Heart left ventricle (tissue), 16 donors: Measurements from ENCODE around the gene SMIM44. TPM values are rescaled to one million over a fixed set of nuclear protein-coding genes. Genes with fewer than 3 reads are reported as not detected.

Experiments
- ATAC-seq, 4 donors: fragments of 200-7000 bp; cut with Tn5 transposase; one replicate each; pipeline ENCODE4 v1.9.1; 2020 to 2022; ENCODE audit warnings: moderate library complexity in 4 of 4, mild to moderate bottlenecking in 3 of 4, moderate number of reproducible peaks in 1 of 4
- DNase-seq, 5 donors: peaks; one replicate each; pipeline ENCODE4 v3.0.0-alpha.2; 2020
- H3K27ac ChIP-seq, 12 donors: fragments of 200-600 bp; sonication (generic) in 4 of 12; one replicate each; pipeline versions ENCODE4 v1.5.0 to v1.8.0; 2016 to 2022; ENCODE audit warnings: mild to moderate bottlenecking in 2 of 12
- H3K27me3 ChIP-seq, 9 donors: fragments of 200-600 bp; sonication (generic) in 2 of 9; one replicate each; pipeline versions ENCODE4 v1.5.1 to v1.8.0; 2016 to 2022; ENCODE audit warnings: mild to moderate bottlenecking in 3 of 9
- H3K36me3 ChIP-seq, 9 donors: fragments of 200-600 bp; sonication (generic) in 2 of 9; one replicate each; pipeline versions ENCODE4 v1.5.0 to v1.8.0; 2018 to 2022; ENCODE audit warnings: mild to moderate bottlenecking in 2 of 9
- H3K4me1 ChIP-seq, 12 donors: fragments of 200-600 bp; sonication (generic) in 4 of 12; one replicate each; pipeline versions ENCODE4 v1.5.0 to v1.8.0; 2016 to 2022; ENCODE audit warnings: mild to moderate bottlenecking in 3 of 12
- H3K4me3 ChIP-seq, 12 donors: fragments of 200-600 bp; sonication (generic) in 4 of 12; one replicate each; pipeline versions ENCODE4 v1.5.0 to v1.8.0; 2017 to 2022; ENCODE audit warnings: mild to moderate bottlenecking in 9 of 12, moderate library complexity in 4 of 12
- H3K9me3 ChIP-seq, 12 donors: fragments of 200-600 bp; sonication (generic) in 4 of 12; one replicate each; pipeline versions ENCODE4 v1.5.0 to v1.8.0; 2016 to 2022; ENCODE audit warnings: mild to moderate bottlenecking in 1 of 12
- CTCF ChIP-seq, 12 donors: fragments of 200-600 bp; sonication (generic) in 4 of 12; IDR thresholded peaks; one replicate each; pipeline versions ENCODE4 v1.5.0 to v1.8.0; 2018 to 2022; ENCODE audit warnings: antibody characterized with exemption in 12 of 12, mild to moderate bottlenecking in 5 of 12
- POLR2A ChIP-seq, 2 donors: fragments of 450-650 bp; IDR thresholded peaks; one replicate each; pipeline ENCODE4 v1.6.1; 2017; ENCODE audit warnings: antibody characterized with exemption in 2 of 2, mild to moderate bottlenecking in 2 of 2, moderate library complexity in 2 of 2
- WGBS, 4 donors: extraction: QIAGEN DNeasy Blood & Tissue Kit in 2 of 4; methylation state at CpG; one replicate each; pipeline versions ENCODE4 v1.1.5 to v1.1.7; 2013 to 2018; 5-methylcytosine and 5-hydroxymethylcytosine counted together
- intact Hi-C, 10 donors: fragments of 100-400 bp; cut with DNase I; formaldehyde crosslinking; loops; one replicate each; pipeline versions ENCODE4 v1.11.1 to v1.14.2; 2022
- polyA plus RNA-seq, 2 donors: library from polyadenylated mRNA; stranded (reverse); fragments of 200-250 nt; gene quantifications; one replicate each; pipeline ENCODE4 v1.2.3, GENCODE V29; 2013
- total RNA-seq, 9 donors: library from RNA; depleted of rRNA in 2 of 9; stranded (reverse); fragments of >200 nt in 2 of 9; fragmentation: NEBNext Ultra II Directional in 3 of 9; extraction: Animal tissue kit (Norgen Biotek cat#: 25700) in 3 of 9; gene quantifications; one replicate each; pipeline versions ENCODE4 v1.1.0 to v1.2.4, GENCODE V29; 2016 to 2023
- donor health status: ischemic (EF 13 %, LVEDD 7.1; RV severe dilation, severe dysfunction).
- donor health status: healthy with polysubstance abuse.
- donor health status: DM: no; HTN: yes; CAD: no.
- donor health status: DM: no; HTN: no; CAD: no.
- donor health status: ischemic (EF 25% LVEDD 6.9; RV normal size, moderate dysfunction).
- donor health status: ischemic (EF 25% LVEDD 5.7; RV mildly dilated, moderate dysfunction).
- donor health status: healthy.
- donor health status: DM: yes; HTN: yes; CAD: no.
- donor health status: ischemic (EF 35%, LVEDD 5.7; RV mildly dilated, moderate dysfunction).
- donor health status: nonischemic (EF 11% LVEDD 7.7; RV severe dilation, severe dysfunction).
- donor health status: DM: yes; HTN: yes; CAD: no.
- donor health status: PGD.
- donor health status: ischemic (EF 29% LVEDD 5.4; RV normal size, mild dysfunction).
- donor health status: nonischemic (EF 23%, LVEDD 6.1; RV moderate dilation, normal function).

Gene SMIM44
- total and polyA plus RNA-seq, 11 donors = not detected

- Histone ChIP-seq H3K27ac (peak overlapping the region in 8 of 12 donors; percentile 31 to 92 (median 48)), H3K27me3 (no peaks in the 10 kb centered on the region), H3K4me3 (no peak overlapping the region), H3K4me1 (peaks cover 0 to 47% (median 15%) of the 10 kb centered on the region in 12 donors), H3K36me3 (peaks cover 0 to 25% (median 21%) of the 10 kb centered on the region in 9 donors), H3K9me3 (no peaks in the 10 kb centered on the region)
- WGBS, 4 donors = 38 to 62% (median 55%) methylated on average over 9 of the region's 9 CpGs
- TF ChIP-seq POLR2A (IDR thresholded peaks at IDR 0.05) (no peak), CTCF (IDR thresholded peaks at IDR 0.05) (no peak)
- intact Hi-C loops = loop anchor here in 3 of 10 donors (5.0 kb wide), 2 partner anchors 34 to 39 kb away; no protein-coding TSS in a partner anchor
- DNase-seq (peak in 1 of 5 donors; percentile 36), ATAC-seq (peak; percentile 39 to 74 (median 60))
Measured at GRCh38 chr19:3466635-3467034, 16.6 kb downstream of the SMIM44 start.

- TF ChIP-seq CTCF (IDR thresholded peaks at IDR 0.05) (no peak), POLR2A (IDR thresholded peaks at IDR 0.05) (no peak)
- ATAC-seq = peak in 1 of 4 donors; percentile 17
- H3K4me3 ChIP-seq = no peak overlapping the region
- no peak for DNase-seq
- WGBS, 4 donors = 77 to 86% (median 81%) methylated on average over 7 of the region's 7 CpGs
- no peaks in the 10 kb centered on the region for H3K27me3 ChIP-seq
- intact Hi-C loops = loop anchor here in 4 of 10 donors (2.0 to 5.0 kb wide), 3 partner anchors 33 to 69 kb away; no protein-coding TSS in a partner anchor
- H3K4me1 ChIP-seq = peaks cover 0 to 47% (median 15%) of the 10 kb centered on the region in 12 donors
- no peaks in the 10 kb centered on the region for H3K9me3 ChIP-seq
- peak overlapping the region in 6 of 12 donors; percentile 19 to 92 (median 45) for H3K27ac ChIP-seq
- H3K36me3 ChIP-seq = peaks cover 0 to 29% (median 22%) of the 10 kb centered on the region in 9 donors
Measured at GRCh38 chr19:3465552-3465951, 17.7 kb downstream of the SMIM44 start.

DNA sequence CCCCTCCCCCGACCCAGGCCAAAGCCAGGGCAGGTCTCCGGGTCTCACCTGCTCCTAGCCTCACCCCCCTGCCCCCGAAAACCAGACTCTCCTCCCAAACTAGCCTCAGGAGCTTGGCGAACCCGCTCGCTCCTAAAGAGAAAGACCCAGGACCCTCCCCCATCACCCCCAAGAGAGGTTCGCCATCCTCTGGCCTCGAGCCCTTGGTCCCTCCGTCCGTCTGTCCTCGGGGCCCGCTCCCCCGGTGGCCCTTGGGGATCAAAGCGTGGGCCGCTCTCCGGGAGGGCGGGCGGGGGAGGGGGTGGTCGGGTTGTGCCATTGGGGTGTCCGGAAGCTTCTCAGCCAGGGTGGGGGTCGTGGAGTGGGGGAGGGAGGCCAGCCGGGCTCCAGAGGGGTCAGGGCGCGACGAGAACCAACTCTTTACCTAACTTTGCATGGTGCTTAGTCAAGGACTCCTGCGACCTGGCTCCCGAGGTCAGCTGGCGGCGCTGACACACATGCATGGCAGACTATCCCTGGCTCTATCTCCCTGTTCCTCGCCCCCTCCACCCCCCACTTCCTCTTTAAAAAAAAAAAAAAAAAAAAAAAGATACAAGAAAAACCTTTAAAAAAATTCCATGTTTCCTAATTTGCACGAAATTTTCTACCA lies 18.5 kb downstream of the SMIM44 start:
- WGBS, 4 donors = 70 to 84% (median 81%) methylated on average over 9 to 31 of the region's 31 CpGs
- ATAC-seq (peak in 1 of 4 donors; percentile 23), DNase-seq (no peak)
- peaks cover 0 to 29% (median 22%) of the 10 kb centered on the region in 9 donors for H3K36me3 ChIP-seq
- no peaks in the 10 kb centered on the region for H3K27me3 ChIP-seq
- H3K4me3 ChIP-seq = no peak overlapping the region
- H3K9me3 ChIP-seq = no peaks in the 10 kb centered on the region
- H3K4me1 ChIP-seq = peaks cover 0 to 55% (median 21%) of the 10 kb centered on the region in 12 donors
- intact Hi-C loops = loop anchor here in 4 of 10 donors (2.0 to 5.0 kb wide), 3 partner anchors 32 to 68 kb away; no protein-coding TSS in a partner anchor
- H3K27ac ChIP-seq = peak overlapping the region in 3 of 12 donors; percentile 7 to 92 (median 41)
- TF ChIP-seq POLR2A (IDR thresholded peaks at IDR 0.05) (no peak), CTCF (IDR thresholded peaks at IDR 0.05) (no peak)
